ENCODE data around the gene HEATR5A. TPM values are rescaled to one million over a fixed set of nuclear protein-coding genes. Genes with fewer than 3 reads are reported as not detected.

The HEATR5A gene
- total RNA-seq, 2 experiments from 2014 or later, result 12.8 to 13.0 TPM

- H3K27ac Mint-ChIP-seq, result peak overlapping the region; percentile 95
- intact Hi-C loops (cut with micrococcal nuclease), result loop anchor here (1.0 kb wide), 4 partner anchors 10 to 658 kb away; partner anchors contain the start of gene DTD2
- peak overlapping the region; percentile 84 for H3K4me3 Mint-ChIP-seq
- no peaks in the 10 kb centered on the region for H3K27me3 Mint-ChIP-seq
- ChIA-PET POLR2A (interaction anchor here (1.0 to 3.2 kb wide), 8 partner anchors 20 to 212 kb away, joined by 3 to 19 read pairs (median 4); partner anchors contain the start of genes DTD2 and HECTD1), CTCF (interaction anchor here (1.0 to 4.0 kb wide), 10 partner anchors 9 to 653 kb away, joined by 3 to 38 read pairs (median 5); partner anchors contain the start of genes DTD2 and HECTD1)
- H3K36me3 Mint-ChIP-seq, result no peaks in the 10 kb centered on the region
- DNase-seq, result peak; percentile 27
- H3K9me3 Mint-ChIP-seq, result no peaks in the 10 kb centered on the region
- peaks cover 25% of the 10 kb centered on the region for H3K4me1 Mint-ChIP-seq (ENCODE audit: low read depth)
These were observed 407 bp downstream of the HEATR5A start for GRCh38 chr14:31419967-31420318.

DNA sequence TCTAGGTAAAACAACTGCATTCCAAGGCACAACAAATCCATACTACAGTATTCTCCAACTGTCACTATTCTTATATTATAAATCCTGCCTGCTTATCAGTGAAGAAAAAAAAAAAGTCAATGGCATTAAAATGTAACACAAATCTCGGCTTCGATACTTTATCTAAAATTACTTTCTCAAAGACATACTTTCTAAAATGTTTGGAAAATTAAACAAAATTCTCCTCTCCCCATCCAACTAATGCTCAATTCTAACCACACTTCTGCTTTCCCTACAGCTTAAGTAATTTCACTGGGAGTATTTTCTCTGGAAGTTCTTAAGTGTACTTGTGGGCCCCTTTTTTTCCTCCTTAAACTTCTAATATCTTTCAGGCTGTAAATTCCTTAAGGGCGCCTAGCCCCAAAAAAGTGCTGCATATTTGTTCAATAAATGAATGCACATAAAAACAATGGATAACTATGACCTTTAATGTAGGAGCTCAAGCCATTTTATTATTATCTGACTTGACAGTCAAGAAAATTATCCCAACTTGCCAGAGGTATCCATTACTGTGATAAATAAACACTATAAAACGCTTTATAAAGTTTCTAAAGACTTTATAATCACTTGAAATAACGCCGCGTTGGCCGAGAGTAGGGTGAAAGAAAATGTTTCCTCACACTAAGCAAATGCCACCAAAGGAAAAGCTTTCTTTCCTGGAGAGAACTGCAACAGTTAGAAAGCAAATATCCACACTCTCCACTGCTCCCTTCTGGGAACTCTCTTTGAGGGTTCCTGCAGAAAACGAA lies 977 bp downstream of the HEATR5A start:
- POLR2A ChIA-PET, result interaction anchor here (1.0 to 3.2 kb wide), 4 partner anchors 29 to 212 kb away, joined by 3 to 19 read pairs (median 5); partner anchors contain the start of genes DTD2 and HECTD1
- intact Hi-C loops (cut with micrococcal nuclease), result no loop called here
- H3K27ac Mint-ChIP-seq, result no peak overlapping the region
- no peaks in the 10 kb centered on the region for H3K27me3 Mint-ChIP-seq
- H3K4me1 Mint-ChIP-seq (ENCODE audit: low read depth), result peaks cover 25% of the 10 kb centered on the region
- no peaks in the 10 kb centered on the region for H3K9me3 Mint-ChIP-seq
- no peaks in the 10 kb centered on the region for H3K36me3 Mint-ChIP-seq
- CTCF ChIA-PET, result interaction anchor here (0.7 to 4.0 kb wide), 7 partner anchors 9 to 211 kb away, joined by 4 to 38 read pairs (median 5); partner anchors contain the start of genes DTD2 and HECTD1
- peak overlapping the region; percentile 84 for H3K4me3 Mint-ChIP-seq
- no peak for DNase-seq

GRCh38 chr14:31418440-31418839 lies 1.9 kb downstream of the HEATR5A start:
- Mint-ChIP-seq H3K27me3 (no peaks in the 10 kb centered on the region), H3K4me3 (no peak overlapping the region), H3K27ac (no peak overlapping the region), H3K36me3 (no peaks in the 10 kb centered on the region), H3K9me3 (no peaks in the 10 kb centered on the region), H3K4me1 (ENCODE audit: low read depth) (peaks cover 30% of the 10 kb centered on the region)
- ChIA-PET CTCF (interaction anchor here (2.5 to 4.0 kb wide), 2 partner anchors 10 to 32 kb away, joined by 13 to 38 read pairs; no protein-coding TSS in a partner anchor), POLR2A (no interaction called here)
- intact Hi-C loops (cut with micrococcal nuclease), result no loop called here
- DNase-seq, result no peak

GRCh38 chr14:31414190-31414833 lies 6.0 kb downstream of the HEATR5A start:
- no peaks in the 10 kb centered on the region for H3K36me3 Mint-ChIP-seq
- no peak overlapping the region for H3K27ac Mint-ChIP-seq
- peaks cover 18% of the 10 kb centered on the region for H3K4me1 Mint-ChIP-seq (ENCODE audit: low read depth)
- no peak for DNase-seq
- ChIA-PET POLR2A (no interaction called here), CTCF (interaction anchor here (0.8 to 2.2 kb wide), 5 partner anchors 10 to 39 kb away, joined by 3 to 5 read pairs (median 4); no protein-coding TSS in a partner anchor)
- H3K27me3 Mint-ChIP-seq, result no peaks in the 10 kb centered on the region
- H3K9me3 Mint-ChIP-seq, result no peaks in the 10 kb centered on the region
- no peak overlapping the region for H3K4me3 Mint-ChIP-seq
- intact Hi-C loops (cut with micrococcal nuclease), result no loop called here

GRCh38 chr14:31411218-31411727 lies 9.1 kb downstream of the HEATR5A start:
- H3K4me1 Mint-ChIP-seq (ENCODE audit: low read depth), result peaks cover 11% of the 10 kb centered on the region
- H3K9me3 Mint-ChIP-seq, result no peaks in the 10 kb centered on the region
- ChIA-PET POLR2A (no interaction called here), CTCF (interaction anchor here (1.2 to 1.5 kb wide), 2 partner anchors 9 to 38 kb away, joined by 4 to 5 read pairs; partner anchors contain the start of gene HEATR5A)
- intact Hi-C loops (cut with micrococcal nuclease), result no loop called here
- no peak for DNase-seq
- no peaks in the 10 kb centered on the region for H3K27me3 Mint-ChIP-seq
- no peak overlapping the region for H3K27ac Mint-ChIP-seq
- H3K36me3 Mint-ChIP-seq, result no peaks in the 10 kb centered on the region
- no peak overlapping the region for H3K4me3 Mint-ChIP-seq

DNA sequence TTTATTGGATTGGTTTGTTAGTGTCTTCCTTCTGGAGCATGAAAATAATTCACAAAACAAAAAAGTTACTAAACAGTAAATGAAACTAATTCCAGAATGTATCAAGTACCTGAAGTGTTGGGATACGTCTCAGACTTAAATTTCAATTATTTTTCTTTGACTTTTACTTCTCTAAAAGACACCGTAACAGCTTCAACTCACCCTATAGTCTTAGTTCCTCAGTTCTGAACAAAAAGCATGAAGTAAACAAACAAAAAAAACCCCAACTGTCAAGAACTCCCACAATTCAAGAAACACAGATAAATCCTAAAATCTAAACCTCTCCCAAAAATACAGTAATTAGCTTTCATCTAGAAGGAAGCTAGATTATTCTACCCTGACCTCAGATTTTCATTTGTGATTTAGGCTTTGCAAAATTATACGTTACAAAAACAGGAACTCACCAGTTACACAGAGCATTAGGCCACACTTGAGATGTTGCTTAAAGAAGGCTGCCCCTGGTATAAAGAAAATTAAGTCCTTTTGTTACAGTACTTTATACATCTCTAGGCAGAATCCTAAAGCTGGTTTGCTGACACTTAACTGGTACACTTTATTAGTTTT lies 10.2 kb downstream of the HEATR5A start:
- DNase-seq, result no peak
- intact Hi-C loops (cut with micrococcal nuclease), result no loop called here
- Mint-ChIP-seq H3K4me3 (no peak overlapping the region), H3K36me3 (no peaks in the 10 kb centered on the region), H3K9me3 (no peaks in the 10 kb centered on the region), H3K4me1 (ENCODE audit: low read depth) (peaks cover 10% of the 10 kb centered on the region), H3K27me3 (no peaks in the 10 kb centered on the region), H3K27ac (no peak overlapping the region)
- CTCF ChIA-PET, result interaction anchor here (1.2 to 1.5 kb wide), 2 partner anchors 10 to 40 kb away, joined by 4 to 5 read pairs; partner anchors contain the start of gene HEATR5A
- POLR2A ChIA-PET, result no interaction called here

- intact Hi-C loops (cut with micrococcal nuclease), result no loop called here
These were observed 11.9 kb downstream of the HEATR5A start for GRCh38 chr14:31408421-31408820.

DNA sequence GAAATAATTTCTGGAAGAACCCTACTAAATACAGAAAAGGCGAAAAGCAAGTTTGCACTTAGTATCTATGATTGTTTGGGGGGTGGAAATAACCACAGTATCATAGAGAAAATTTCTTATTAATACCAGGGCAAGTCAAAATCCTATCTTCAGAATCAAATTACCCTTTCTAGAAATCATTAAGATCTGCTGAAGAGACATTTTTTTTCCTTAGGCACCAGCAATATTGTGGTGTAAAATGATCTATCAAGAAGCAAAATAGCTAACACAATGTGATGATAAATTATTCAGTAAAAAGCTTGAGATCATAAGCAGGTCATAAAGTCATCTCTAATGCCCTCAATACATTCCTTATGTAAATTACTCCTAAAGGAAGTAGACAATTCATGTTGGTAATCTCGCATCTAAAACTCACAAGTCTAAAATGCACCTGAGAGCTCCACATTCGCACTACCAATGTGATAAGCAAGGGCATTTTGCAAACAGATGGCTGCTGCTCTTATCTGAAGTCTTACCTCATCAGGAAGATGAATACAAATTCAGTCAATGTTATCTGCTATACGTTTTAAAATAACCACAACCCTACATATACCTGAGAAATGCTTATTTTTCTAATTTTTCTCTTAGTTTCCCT lies 14.6 kb downstream of the HEATR5A start:
- Mint-ChIP-seq H3K36me3 (peaks cover 1% of the 10 kb centered on the region), H3K27me3 (no peaks in the 10 kb centered on the region), H3K27ac (no peak overlapping the region), H3K4me1 (ENCODE audit: low read depth) (peaks cover 5% of the 10 kb centered on the region), H3K4me3 (no peak overlapping the region), H3K9me3 (no peaks in the 10 kb centered on the region)
- intact Hi-C loops (cut with micrococcal nuclease), result no loop called here
- CTCF ChIA-PET, result interaction anchor here (1.8 kb wide), 1 partner anchor 44 kb away, joined by 4 read pairs; no protein-coding TSS in a partner anchor
- no peak for DNase-seq
- POLR2A ChIA-PET, result no interaction called here

More at GRCh38 chr14:31408421-31408820, 11.9 kb downstream of the HEATR5A start:
- POLR2A ChIA-PET, result no interaction called here
- Mint-ChIP-seq H3K36me3 (no peaks in the 10 kb centered on the region), H3K4me3 (no peak overlapping the region), H3K27me3 (no peaks in the 10 kb centered on the region), H3K4me1 (ENCODE audit: low read depth) (peaks cover 4% of the 10 kb centered on the region), H3K27ac (no peak overlapping the region), H3K9me3 (no peaks in the 10 kb centered on the region)
- CTCF ChIA-PET, result no interaction called here
- DNase-seq, result no peak

- Mint-ChIP-seq H3K4me3 (no peak overlapping the region), H3K4me1 (ENCODE audit: low read depth) (peaks cover 8% of the 10 kb centered on the region), H3K9me3 (no peaks in the 10 kb centered on the region), H3K36me3 (peaks cover 3% of the 10 kb centered on the region), H3K27ac (no peak overlapping the region), H3K27me3 (no peaks in the 10 kb centered on the region)
- no peak for DNase-seq
- ChIA-PET POLR2A (no interaction called here), CTCF (interaction anchor here (1.8 kb wide), 1 partner anchor 45 kb away, joined by 4 read pairs; no protein-coding TSS in a partner anchor)
- intact Hi-C loops (cut with micrococcal nuclease), result no loop called here
These were observed 15.2 kb downstream of the HEATR5A start for GRCh38 chr14:31405106-31405505.

- CTCF ChIA-PET, result no interaction called here
- Mint-ChIP-seq H3K4me1 (ENCODE audit: low read depth) (peaks cover 10% of the 10 kb centered on the region), H3K4me3 (no peak overlapping the region), H3K36me3 (peaks cover 5% of the 10 kb centered on the region), H3K9me3 (no peaks in the 10 kb centered on the region), H3K27me3 (no peaks in the 10 kb centered on the region), H3K27ac (no peak overlapping the region)
- intact Hi-C loops (cut with micrococcal nuclease), result no loop called here
- DNase-seq, result no peak
- POLR2A ChIA-PET, result no interaction called here
These were observed 16.6 kb downstream of the HEATR5A start for GRCh38 chr14:31403707-31404106.

DNA sequence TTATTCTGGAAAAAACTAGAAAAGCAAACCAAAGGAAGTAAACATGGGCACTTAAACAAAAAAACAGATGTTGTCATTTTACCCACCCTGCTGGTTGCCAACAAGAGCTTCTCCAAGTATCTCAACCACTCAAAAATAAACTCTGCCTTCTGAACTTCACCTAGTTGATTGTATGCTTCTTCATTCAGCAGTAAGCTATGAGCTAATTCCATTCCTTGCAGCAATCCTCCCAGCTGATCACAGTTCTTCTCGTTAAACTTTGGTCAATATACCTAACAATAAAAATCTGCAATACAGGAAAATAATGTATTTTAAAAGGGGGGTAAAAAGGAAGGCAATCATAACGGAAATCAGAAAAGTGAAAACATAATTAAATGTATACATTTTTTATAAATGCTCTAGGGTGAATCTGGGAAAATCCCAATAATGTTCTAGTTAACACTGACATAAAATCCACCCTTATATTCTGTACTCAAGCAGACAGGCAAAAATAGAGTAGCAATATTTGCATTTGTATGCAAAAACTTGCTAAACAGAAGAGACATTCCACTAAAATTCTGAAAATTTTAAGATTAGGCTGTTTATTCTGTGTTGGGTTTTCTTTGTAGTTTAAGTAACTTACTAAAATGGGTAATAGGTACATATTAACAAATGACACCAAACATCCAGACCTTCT lies 17.4 kb downstream of the HEATR5A start:
- ChIA-PET POLR2A (no interaction called here), CTCF (interaction anchor here (2.2 kb wide), 1 partner anchor 47 kb away, joined by 9 read pairs; no protein-coding TSS in a partner anchor)
- Mint-ChIP-seq H3K27ac (no peak overlapping the region), H3K9me3 (no peaks in the 10 kb centered on the region), H3K4me1 (ENCODE audit: low read depth) (peaks cover 6% of the 10 kb centered on the region), H3K36me3 (peaks cover 9% of the 10 kb centered on the region), H3K27me3 (no peaks in the 10 kb centered on the region), H3K4me3 (no peak overlapping the region)
- intact Hi-C loops (cut with micrococcal nuclease), result no loop called here
- DNase-seq, result no peak
